GM21515 (cell line): Measurements from ENCODE around the gene SLC1A4.
A peak's percentile ranks its signal among the peaks of the same experiment; 100 is the strongest.

Experiments used
- ATAC-seq: cut with Tn5 transposase; IDR thresholded peaks from one replicate; pipeline ENCODE4 v1.9.1; 2021; ENCODE audit not compliant: unreplicated experiment

The SLC1A4 gene

DNA sequence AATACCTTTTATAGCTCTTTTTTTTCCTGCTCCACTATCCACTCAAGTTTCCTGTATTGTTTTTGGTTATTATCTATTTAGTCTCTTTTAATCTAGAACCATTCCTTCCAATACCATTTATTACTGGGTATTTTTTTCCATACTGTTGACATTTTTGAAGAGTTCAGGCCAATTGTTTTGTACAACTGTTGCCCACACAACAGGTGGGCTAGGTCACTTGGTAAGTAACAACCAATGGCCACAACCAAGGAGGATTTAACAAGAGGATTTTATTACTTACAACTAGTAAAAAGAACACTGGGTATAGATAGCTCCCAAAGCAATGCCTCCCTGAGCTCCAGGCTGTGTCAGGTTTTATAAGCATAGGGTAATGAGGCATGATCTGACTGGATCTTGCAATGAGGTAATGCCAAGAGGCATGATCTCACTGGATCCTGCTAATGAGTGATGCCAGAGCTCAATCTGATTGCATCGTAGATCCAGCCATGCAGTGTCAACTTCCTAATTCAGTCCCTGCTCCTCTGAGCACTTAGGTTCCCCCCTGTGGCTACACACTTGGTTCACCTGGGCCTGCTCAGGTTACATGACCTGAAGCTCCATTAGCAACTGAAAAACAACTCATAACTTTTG, 59.9 kb downstream of the SLC1A4 start:
- ATAC-seq = no peak

DNA sequence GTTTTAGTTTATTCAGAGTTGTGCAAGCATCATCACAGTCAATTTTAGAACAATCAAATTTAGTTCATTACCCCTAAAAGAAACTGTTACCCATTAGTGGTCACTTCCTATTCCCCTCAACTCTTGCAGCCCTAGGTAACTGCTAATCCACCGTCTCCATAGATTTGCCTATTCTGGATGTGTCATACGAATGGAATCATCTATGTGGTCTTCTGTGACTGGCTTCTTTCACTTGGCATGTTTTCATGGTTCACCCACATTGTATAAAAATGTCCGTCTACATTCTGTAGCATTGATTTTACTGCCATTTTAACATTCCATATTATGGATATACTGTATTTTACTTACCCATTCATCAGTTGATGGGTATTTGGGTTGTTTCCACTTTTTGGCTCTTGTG, 61.7 kb downstream of the SLC1A4 start:
- ATAC-seq = no peak

DNA sequence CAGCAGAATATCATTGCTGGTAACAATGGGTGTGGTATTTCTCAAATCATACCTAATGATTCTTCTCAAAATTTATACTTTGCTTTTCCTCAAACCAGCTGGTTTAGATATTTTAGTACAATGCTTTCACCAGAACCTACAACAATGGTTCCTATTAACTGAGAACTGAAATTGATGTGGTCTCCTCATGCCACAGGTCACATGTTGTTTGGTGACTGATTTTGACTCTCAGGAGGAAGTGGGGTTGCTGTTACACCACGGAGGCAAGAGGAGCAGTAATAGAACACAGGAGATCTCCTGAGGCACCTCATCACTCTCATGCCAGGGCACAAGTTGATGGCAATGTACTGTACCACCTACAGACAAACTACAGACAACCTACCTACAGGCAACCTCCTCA, 64.0 kb downstream of the SLC1A4 start:
- peak; percentile 46 for ATAC-seq

DNA sequence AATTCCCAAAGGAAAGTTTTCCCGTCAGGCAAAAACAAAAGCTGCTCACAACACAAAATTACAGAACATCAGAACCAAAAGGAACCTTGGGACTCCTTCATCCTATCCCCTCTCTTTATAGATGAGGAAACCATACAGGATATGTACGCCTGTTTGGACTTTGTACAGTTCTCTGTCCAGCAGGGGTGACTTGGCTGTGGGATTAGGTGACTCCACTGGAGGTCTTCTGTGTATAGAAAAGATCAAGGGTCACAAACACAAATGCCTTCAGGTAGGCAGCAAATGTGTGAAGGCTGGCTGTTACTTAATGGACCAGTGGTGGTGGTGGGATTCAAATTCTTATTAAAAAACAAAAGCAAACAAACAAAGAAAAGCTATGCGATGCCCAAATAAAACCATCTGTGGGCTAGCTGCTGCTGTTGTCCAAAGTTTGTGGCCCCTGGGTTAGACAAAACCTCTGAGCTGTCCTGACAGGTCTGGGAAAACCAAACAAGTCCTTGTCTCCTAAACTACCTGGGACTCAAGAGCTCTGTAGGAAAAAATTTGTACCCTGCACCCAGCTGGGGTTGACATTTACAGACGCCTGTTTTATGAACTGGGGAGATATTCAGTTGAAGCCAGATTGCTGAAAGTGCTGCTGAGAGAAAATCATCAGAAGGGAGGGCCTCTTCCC, 65.7 kb downstream of the SLC1A4 start:
- ATAC-seq = no peak

DNA sequence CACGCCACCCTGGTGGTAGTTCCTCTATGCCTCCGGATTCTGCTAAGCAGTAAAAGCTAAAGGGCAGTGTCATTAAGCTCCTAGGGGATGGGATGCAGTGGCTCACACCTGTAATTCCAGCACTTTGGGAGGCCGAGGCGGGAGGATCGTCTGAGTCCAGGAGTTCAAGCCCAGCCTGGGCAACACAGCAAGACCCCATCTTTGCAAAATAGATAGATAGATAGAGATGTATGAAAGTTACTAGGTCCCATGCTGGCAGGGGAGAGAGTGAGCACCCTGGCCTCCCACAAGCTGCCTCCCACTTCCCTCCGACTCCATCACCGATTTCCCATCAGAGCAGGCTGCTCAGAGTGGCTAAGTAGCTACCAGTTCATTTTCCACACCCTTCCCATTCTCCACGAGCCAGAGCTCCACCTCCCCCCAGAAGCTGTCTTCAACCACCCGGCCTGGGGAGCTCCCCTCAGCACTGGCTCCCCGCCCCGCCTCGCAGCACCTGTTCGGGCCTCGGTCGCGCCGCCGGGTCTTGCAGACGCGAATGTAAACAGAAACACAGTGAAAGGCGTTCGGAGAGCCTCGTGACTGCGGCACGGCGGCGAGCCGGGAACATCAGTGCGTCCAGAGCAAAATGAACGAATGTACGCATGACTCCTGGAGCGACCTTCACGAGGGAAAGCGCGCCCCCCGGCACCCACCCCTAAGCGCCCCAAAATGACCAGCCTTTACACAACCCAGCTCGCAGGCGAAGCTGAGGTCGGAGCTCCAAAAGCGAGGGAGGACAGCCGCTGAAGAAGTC, 66.4 kb downstream of the SLC1A4 start:
- peak; percentile 28 for ATAC-seq

DNA sequence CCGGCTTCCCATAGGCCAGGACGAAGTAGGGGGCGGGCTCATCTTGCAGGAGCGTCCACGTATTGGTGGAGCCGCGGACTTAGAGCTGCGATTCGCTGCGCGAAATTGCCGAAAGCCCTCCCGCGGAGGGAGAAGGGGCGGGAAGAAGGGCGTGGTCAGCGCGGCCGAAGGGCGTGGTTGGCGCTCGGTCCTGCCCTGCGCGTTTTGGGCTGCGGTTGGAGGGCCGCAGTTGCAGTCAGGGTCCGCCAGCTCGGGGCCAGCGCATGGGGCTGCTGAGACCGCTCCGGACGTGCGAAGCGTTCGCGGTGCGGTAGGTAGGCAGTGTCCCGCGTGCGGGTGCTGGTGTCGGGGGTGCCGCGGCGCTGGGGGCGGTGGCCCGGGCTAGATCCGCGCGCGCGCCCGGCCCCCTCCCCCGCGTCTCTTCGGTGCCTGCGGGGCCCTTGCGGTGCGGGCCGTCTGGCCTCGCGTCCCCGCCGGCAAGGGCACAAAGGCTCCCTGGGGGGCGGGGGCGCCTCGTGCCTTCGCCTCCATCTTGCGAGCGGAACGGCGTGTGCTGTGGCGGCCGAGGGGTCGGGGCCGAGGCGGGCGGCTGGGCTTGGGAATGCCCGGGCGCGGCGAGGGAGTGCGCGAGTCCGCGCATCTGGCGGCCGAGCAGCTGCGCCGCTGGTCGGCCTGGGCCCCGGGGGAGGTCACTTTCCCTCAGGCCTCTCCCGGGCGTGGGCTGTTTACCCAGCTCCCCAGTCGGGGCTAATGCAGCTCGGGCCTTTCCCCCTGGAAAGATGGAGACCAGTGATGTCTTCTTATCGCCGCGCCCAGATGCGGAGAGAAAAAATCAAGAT, 67.2 kb downstream of the SLC1A4 start, which contains the start of gene CEP68:
Gene CEP68, plus strand, starts transcription at position 202 of the 839 bp plus-strand sequence. CDS start 13,029 bp downstream, outside the sequence.
- ATAC-seq = peak; percentile 83

DNA sequence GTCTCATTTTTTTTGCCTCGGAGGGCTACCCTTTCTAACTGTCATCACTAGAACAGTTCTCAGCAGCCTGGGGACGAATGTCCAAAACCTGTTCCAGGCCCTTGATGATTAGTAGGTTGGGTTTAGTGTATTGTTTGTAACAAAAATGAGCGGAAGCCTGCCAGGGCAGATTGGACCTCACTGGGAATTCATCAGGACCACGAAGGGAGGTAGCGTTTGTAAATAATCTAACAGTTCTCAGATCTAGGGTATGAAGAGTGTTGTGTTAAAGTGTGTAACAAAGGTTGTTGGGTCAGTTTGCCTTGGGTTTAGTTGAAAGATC, 67.8 kb downstream of the SLC1A4 start:
- ATAC-seq = no peak

DNA sequence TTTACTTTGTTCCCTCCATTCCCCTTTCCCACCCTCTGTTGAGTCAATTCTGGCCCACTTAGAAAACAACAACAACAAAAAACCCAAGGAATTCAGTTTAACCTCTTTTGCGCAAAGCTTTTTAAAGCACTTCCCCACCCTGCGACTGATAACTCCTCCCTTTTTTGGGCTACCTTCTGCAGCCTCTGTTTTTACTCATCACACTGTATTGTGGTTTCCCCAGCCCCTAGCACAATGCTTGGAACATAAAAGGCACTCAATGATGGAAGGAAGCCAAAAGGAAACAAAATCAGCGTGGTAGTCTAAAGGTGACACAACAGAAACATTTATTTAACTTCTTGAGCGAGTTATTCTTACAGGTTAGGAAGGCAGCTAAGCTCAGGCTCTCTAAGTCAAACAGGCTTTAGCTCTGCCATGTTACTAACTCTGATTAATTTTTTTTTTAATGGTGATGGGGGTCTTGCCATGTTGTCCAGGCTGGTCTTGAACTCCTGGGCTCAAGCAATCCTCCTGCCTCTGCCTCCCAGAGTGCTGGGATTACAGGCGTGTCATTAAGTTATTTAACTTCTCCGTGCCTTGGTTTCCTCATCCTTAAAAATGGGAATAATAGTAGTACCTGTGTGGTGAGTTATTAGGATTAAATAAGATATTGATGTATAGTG, 68.3 kb downstream of the SLC1A4 start:
- no peak for ATAC-seq

DNA sequence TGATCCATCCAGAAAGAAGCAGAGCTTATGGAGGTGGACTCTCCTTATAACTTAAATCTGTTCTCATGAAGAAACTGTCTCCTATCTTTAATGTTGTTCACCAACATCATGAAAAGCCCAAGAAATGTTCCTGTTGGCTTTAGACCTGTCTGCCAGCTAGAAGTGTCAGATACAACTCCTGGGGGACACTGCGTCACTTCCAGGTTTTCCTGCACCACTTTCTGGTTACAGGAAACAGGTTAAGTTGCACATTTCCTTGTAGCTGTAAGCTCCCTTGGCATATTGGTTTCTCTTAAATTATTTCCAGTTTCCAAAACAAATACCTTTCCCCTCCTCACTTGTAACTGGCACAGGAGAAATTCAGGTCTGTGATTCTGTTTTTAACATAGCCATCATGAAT, 69.9 kb downstream of the SLC1A4 start:
- no peak for ATAC-seq

DNA sequence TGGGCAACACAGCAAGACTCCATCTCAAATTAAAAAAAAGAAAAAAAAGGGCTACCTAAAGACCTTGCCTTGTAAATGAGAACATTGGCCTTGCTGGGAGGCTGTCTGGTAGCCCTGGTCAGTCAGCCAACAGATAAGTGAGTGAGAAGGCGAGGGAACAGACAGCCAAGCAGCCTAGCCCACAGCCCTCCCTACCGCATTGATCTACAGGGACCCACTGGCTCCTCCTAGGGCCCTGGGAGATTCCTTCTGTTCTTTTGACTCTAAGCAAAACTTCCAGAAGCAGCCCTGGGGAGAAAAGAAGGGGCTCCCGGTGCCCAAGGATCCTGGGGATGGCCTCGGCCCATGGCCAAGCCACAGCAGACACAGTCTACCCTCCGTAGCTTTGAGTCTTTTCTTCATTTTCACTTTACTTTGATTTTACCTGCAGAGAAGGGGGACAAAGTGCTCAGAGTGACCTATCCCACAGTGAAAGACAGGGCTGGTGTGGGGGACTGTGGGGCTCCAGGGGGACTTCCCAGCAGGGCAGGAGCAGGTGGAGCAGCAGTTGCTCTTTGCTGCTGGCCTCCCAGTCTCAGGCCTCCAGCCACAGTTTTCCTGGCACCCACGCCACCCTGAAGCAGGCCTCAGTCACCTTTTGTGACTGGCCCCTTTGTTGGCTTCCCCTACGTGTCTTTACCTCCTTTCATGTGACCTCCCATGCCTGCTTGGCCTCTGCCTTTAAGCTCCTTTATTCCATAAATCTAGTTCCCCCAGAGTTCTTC, 72.1 kb downstream of the SLC1A4 start:
- ATAC-seq = no peak

DNA sequence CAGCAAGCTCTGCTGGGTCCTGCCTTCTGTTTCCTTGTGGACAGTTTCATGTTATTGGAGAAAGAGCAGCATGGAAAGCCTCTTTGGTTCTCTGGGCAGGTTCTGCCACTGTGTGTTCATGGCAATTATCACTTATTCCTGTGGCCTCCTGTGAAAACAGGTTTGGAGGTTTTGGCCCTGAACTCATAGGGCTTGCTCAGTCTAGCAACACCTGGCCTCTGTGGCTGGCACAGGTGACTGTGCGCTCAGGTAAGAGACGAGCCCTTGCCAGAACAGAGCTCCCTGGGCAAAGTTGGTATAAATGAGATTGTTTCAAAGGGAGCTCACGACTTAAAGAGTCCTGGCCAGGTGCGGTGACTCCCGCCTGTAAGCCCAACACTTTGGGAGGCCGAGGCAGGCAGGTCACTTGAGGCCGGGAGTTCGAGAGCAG, 72.7 kb downstream of the SLC1A4 start:
- ATAC-seq = no peak

DNA sequence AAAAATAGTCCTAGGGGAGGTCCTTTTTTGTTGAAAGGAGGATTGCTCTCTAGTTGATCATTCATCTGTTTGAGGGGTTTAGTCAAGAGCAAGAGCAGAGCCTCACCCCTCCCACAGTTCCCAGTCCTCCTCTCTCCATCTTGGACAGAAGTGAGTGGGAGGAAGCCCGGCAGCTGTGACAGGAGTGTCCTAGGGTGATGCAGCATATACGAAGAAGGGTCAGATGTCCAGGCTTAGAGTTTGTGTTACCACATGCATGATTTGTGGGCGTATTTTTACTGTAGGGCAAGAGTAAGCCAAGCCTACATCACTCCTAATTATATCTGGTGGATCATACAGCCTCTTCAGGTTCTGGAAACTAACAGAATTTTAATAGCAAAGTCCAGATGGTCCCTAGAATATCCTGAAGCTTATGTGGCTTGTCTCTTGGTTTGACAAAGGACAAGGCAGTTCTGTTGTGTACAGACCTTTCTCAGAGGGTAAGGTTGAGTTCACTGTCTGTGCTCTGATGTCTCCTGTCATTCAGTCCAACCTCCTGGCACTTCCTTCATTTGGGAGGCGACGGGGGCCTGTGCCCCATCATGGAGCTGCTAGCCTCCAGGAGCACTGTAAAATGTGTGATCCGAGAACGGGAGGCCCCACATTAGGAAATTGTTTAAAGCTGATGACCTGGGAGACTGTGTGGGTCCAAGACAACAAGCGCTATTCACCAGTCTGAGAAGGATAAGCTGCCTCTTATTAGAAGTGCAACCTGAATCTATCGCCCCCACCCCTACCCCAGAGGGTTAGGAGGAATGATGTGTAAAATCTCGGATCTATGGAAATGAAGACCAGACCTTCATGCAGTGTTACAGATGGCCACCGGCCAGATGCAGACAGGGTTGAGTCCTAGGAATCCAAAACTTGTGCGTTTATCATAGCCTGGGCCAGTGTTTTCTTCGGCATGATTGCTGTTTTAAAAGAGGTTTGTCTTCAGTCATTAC, 73.9 kb downstream of the SLC1A4 start:
- no peak for ATAC-seq

DNA sequence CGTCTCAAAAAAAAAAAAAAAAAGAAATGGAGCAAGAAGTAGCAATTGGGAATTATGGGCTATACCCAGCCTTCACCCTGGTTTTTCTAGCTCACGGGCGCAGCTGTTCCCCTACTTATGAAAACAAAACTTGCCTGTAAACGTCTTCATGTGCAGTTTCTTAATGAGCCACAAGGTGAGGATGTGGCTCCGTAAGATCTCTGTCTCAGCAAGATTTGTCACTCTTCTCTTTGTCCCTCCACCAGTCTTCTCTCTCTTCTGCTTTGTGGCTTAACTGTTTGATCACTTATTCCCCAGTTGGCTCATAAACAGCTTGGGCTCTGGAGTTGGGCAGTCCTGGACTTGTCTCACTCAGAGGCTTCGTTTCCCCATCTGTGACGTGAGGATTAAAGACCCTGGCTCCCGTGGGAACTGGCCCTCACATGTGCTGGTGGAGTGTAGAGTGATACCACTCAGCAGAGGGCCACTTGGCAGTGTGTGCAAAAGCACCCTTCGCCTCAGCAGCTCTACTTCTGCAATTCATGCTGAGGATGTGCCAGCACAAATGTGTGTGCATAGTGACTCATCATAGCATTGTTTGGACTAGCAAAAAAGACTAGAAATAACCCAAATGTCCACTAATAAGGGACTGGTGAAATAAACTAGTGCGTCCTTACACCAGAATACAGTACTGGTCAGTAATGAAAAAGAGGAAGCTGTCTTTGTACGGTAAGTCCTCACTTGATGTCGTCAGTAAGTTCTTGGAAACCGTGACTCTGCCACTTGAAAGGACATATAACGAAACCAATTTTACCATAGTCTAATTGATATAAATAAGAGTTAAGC, 75.7 kb downstream of the SLC1A4 start:
- peak; percentile 84 for ATAC-seq

DNA sequence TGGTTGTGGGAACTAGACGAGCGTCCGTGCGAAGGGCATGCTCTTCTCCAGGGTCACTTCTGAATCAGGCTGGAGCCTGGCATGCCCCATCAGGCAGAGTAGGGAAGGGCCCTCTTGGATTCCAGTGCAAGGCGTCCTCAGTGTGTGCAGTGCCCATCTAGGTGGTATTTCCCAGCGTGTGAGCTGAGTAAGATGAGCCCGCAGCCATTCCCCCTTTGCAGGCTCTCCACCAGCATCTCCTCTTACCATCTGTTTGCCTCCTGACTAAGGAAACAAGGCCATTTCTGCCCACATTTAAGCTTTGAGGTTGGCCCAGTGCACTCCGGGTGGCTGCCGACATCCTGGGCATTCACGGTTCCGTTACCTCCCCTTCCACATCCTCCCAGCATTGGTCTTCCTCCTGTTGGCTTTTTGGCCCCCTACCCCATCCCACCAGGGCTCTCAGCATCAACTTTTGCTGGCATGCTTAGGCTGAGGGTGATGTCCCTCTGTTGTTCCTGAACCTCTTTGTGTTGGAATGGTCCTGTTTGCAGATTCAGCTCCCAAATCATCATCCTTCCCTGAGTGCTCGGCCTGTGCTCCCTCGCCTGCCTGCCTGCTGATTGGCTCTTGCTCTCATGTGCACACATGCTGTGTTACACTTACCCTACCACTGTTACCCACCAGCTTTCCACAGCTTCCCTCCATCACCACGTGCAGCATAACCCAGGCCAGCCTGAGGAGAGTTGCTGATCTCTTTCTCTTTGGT, 78.8 kb downstream of the SLC1A4 start:
- no peak for ATAC-seq

DNA sequence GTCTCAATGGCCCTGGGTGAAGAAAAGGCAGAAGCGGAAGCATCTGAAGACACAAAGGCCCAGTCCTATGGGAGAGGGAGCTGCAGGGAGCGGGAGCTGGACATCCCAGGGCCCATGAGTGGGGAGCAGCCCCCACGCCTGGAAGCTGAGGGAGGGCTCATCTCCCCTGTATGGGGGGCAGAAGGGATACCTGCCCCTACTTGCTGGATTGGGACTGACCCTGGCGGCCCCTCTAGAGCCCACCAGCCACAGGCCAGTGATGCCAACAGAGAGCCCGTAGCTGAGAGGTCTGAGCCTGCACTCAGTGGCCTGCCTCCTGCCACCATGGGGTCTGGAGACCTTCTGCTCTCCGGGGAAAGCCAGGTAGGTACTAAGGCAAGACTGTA, 80.2 kb downstream of the SLC1A4 start:
- ATAC-seq = no peak

DNA sequence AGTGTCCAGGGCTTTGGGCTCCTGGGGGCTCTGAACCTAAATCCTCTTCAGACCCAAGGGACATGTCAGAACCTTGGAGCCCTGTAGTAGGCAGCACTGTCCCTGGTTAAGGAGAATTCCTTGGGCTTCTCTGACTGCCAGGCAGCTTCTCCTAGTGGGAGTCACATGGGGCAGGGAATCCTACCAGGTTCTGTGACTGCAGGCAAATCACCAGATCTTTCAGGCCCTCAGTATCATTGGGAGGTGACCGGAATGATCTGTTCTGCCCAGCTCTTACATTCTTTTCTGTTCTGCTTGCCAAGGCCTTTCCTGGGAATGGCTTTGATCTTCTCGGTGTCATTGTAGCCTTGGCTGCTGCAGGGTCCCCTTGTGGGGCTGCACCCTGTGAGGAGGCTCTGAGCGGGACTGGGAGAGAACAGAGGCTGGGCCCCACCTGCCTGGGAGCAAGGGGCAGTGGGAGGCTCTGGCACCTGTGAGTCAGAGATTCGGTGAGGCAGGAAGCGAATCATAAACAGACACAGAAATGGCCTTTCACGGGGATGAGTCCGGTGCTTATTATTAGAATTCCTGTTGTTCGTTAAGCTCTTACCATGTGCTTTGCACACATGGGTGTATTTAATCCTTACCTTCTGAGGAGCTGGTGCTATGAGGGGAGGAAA, 81.1 kb downstream of the SLC1A4 start:
- ATAC-seq = no peak

DNA sequence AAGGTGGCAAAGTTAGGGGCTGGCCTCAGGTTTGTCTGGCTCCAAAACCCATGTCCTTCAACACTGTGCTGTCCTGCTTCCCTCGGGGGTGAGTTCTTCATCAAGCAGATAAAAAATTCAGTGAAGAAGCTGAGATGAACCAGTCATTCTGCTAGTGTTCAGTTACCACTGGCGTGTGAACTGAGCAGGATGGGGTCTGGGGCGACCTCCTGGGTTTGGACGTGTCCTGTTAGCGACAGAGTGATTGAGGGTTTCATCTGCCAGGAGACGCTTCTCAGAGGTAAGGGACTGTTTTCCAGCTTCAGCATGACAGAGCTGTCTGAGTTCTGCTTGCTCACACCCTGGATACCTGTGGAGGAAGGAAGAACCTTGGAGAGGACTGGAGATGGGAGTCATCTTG, 81.7 kb downstream of the SLC1A4 start:
- ATAC-seq = no peak
